NCI-H2081 (cell line): ENCODE results near the gene GOLT1B.

Source experiments
- DNase-seq, 2 experiments: peaks; one replicate each; lab custom pipeline; 2025; lab: John Stamatoyannopoulos, UW

Gene GOLT1B

GRCh38 chr12:21566223-21566906 lies 64.8 kb downstream of the GOLT1B start:
- no peak for DNase-seq

- no peak for DNase-seq
Observed at GRCh38 chr12:21566907-21567394, 65.4 kb downstream of the GOLT1B start.
